Neural cell (in vitro differentiated cells): Measurements from ENCODE around the gene TFPI2.

Experiments
- EP300 ChIP-seq: fragments of 450-650 bp; conservative IDR thresholded peaks from 2 replicates; pipeline ENCODE4 v1.6.1; 2014; ENCODE audit warnings: antibody characterized with exemption, mild to moderate bottlenecking, moderate library complexity; ENCODE audit not compliant: poor library complexity, severe bottlenecking
- EZH2 ChIP-seq: fragments of 200-600, 300-800 bp; shearing (Covaris generic), sonication (generic); IDR thresholded peaks from 2 replicates; pipeline ENCODE4 v1.6.1; 2014; ENCODE audit warnings: antibody characterized with exemption, low read length, borderline replicate concordance, mild to moderate bottlenecking; ENCODE audit not compliant: insufficient read depth, poor library complexity, severe bottlenecking
- TF ChIP-seq, protein P1 (sequence below): fragments of 450-650 bp; IDR thresholded peaks from 2 replicates; pipeline ENCODE4 v1.5.1; 2014; ENCODE audit warnings: antibody characterized with exemption, mild to moderate bottlenecking, moderate library complexity; ENCODE audit not compliant: poor library complexity, severe bottlenecking

DNA sequence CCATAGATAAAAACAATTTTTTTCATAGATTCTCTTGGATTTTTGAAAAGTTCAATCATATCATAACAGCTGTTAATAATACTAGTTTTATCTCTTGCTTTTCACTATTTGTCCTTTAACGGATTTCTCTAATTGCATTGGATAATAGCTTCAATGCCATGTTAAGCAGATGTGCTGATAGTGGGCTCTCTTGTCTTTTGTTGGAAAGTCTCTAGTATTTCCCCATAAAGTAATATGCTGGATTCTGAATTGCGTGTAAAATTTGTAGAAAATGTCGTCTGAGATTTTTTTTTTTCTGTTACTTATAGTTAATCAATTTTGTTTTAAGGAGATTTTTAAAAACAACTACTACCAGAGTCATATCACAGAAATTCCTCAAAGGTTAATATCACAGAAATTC lies 53.3 kb downstream of the TFPI2 start:
- TF ChIP-seq EP300 (no peak), EZH2 (no peak)
- TF ChIP-seq, protein P1, sequence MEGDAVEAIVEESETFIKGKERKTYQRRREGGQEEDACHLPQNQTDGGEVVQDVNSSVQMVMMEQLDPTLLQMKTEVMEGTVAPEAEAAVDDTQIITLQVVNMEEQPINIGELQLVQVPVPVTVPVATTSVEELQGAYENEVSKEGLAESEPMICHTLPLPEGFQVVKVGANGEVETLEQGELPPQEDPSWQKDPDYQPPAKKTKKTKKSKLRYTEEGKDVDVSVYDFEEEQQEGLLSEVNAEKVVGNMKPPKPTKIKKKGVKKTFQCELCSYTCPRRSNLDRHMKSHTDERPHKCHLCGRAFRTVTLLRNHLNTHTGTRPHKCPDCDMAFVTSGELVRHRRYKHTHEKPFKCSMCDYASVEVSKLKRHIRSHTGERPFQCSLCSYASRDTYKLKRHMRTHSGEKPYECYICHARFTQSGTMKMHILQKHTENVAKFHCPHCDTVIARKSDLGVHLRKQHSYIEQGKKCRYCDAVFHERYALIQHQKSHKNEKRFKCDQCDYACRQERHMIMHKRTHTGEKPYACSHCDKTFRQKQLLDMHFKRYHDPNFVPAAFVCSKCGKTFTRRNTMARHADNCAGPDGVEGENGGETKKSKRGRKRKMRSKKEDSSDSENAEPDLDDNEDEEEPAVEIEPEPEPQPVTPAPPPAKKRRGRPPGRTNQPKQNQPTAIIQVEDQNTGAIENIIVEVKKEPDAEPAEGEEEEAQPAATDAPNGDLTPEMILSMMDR = no peak
